Muscle of leg (tissue), 11 donors: ENCODE measurements around the gene REEP5. TPM values are rescaled to one million over a fixed set of nuclear protein-coding genes. Genes with fewer than 3 reads are reported as not detected.
"Not testable (repeated sequence)": the region's sequence is repeated elsewhere in the genome, so short reads cannot be mapped to it uniquely, and the experiment has no call there.

Experiments
- DNase-seq: peaks from one replicate; pipeline ENCODE4 v3.0.0; 2013
- H3K27ac ChIP-seq: one replicate; pipeline ENCODE4 v1.5.1; 2013; ENCODE audit warnings: mild to moderate bottlenecking, low read length, control low read depth
- H3K27me3 ChIP-seq: one replicate; pipeline ENCODE4 v1.6.1; 2013; ENCODE audit warnings: low read length; ENCODE audit not compliant: control insufficient read depth, insufficient read depth
- H3K36me3 ChIP-seq: one replicate; pipeline ENCODE4 v1.6.1; 2013; ENCODE audit warnings: low read length; ENCODE audit not compliant: control insufficient read depth, insufficient read depth
- H3K4me1 ChIP-seq: one replicate; pipeline ENCODE4 v1.6.1; 2013; ENCODE audit warnings: low read length; ENCODE audit not compliant: control insufficient read depth, insufficient read depth
- H3K4me3 ChIP-seq: one replicate; pipeline ENCODE4 v1.5.1; 2013; ENCODE audit warnings: low read length, control low read depth
- H3K9me3 ChIP-seq: replicated peaks from 2 replicates; pipeline ENCODE4 v1.6.1; 2013; ENCODE audit warnings: low read depth, low read length; ENCODE audit not compliant: control insufficient read depth
- WGBS: methylation state at CpG from one replicate; pipeline ENCODE4 v1.1.5; 2013; ENCODE audit warnings: missing lambda C conversion rate; ENCODE audit not compliant: insufficient coverage; 5-methylcytosine and 5-hydroxymethylcytosine counted together
- polyA plus RNA-seq, 8 donors: library from polyadenylated mRNA; unstranded; fragments of 120-200 nt; gene quantifications; one replicate each; pipeline versions ENCODE4 v1.2.1 to v1.2.3, GENCODE V29; 2013; ENCODE audit warnings: inconsistent platforms in 1 of 8, low replicate concordance in 1 of 8; ENCODE audit not compliant: insufficient read length in 8 of 8, insufficient read depth in 1 of 8
- total RNA-seq: library from RNA; stranded (reverse); fragments of 120-200 nt; gene quantifications from one replicate; pipeline ENCODE4 v1.2.4, GENCODE V29; 2013

Gene REEP5
- total and polyA plus RNA-seq, 9 donors = 37.8 to 77.9 (median 69.1) TPM

- Histone ChIP-seq H3K27ac (no peak overlapping the region), H3K36me3 (peaks cover 32% of the 10 kb centered on the region), H3K27me3 (no peaks in the 10 kb centered on the region), H3K4me3 (no peak overlapping the region), H3K4me1 (peaks cover 11% of the 10 kb centered on the region), H3K9me3 (no peaks in the 10 kb centered on the region)
- 69% methylated on average over 3 of the region's 3 CpGs for WGBS
- no peak for DNase-seq
These were observed 3.9 kb downstream of the REEP5 start for GRCh38 chr5:112918136-112918535.

- no peak overlapping the region for H3K4me3 ChIP-seq
- H3K9me3 ChIP-seq = no peaks in the 10 kb centered on the region
- peaks cover 6% of the 10 kb centered on the region for H3K4me1 ChIP-seq
- WGBS = 93% methylated on average over 2 of the region's 2 CpGs
- no peak overlapping the region for H3K27ac ChIP-seq
- no peaks in the 10 kb centered on the region for H3K27me3 ChIP-seq
- DNase-seq = no peak
- peaks cover 32% of the 10 kb centered on the region for H3K36me3 ChIP-seq
These were observed 4.5 kb downstream of the REEP5 start for GRCh38 chr5:112917453-112917995.

- Histone ChIP-seq H3K27ac (no peak overlapping the region), H3K36me3 (peaks cover 35% of the 10 kb centered on the region), H3K4me3 (no peak overlapping the region), H3K27me3 (no peaks in the 10 kb centered on the region), H3K4me1 (peaks cover 4% of the 10 kb centered on the region), H3K9me3 (no peaks in the 10 kb centered on the region)
- DNase-seq = no peak
- WGBS = 29% methylated on average over 1 of the region's 1 CpG
These were observed 6.2 kb downstream of the REEP5 start for GRCh38 chr5:112915831-112916230.

DNA sequence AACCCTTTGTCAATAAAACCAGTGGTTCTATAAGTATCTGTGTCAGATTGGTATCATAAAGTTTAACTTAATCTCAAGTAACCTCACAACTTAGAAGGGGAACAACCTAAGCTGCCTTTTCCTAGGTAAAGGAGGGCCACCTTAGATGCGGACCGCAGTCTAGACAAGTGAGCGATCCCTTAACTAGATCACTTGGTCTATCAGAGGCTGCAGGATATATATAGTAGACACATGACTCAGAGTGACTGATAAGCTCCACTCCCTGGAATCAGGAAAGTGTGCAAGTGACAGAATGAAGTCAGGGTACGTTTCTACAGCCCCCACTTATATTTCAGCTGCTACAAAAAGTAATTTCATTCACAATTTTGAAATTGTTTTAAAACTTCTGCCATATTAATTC is 7.4 kb downstream of the REEP5 start:
- peaks cover 2% of the 10 kb centered on the region for H3K4me1 ChIP-seq
- no CpG with 5 or more reads among the region's 4 CpGs for WGBS
- no peak overlapping the region for H3K27ac ChIP-seq
- peaks cover 36% of the 10 kb centered on the region for H3K36me3 ChIP-seq
- no peaks in the 10 kb centered on the region for H3K9me3 ChIP-seq
- H3K27me3 ChIP-seq = no peaks in the 10 kb centered on the region
- DNase-seq = no peak
- H3K4me3 ChIP-seq = no peak overlapping the region

DNA sequence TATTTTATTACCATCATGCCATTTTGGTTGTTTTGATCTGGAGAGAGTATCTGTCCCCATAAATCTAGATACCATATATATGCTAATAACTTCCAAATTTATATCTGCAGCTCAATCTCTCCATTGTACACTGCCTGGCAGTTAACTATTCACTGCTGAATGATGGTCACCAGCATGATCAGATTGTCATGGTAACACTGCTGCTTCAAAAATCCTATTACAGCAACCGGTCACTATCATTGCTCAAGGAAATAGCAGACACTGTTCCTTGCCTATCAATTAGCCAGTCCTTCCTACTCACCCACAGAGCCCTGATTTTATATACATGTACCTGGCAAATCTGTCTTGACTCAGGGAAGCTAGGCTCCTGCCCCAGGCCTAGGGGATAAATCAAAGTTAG is 11.5 kb downstream of the REEP5 start:
- H3K4me3 ChIP-seq = no peak overlapping the region
- peaks cover 29% of the 10 kb centered on the region for H3K36me3 ChIP-seq
- peaks cover 11% of the 10 kb centered on the region for H3K4me1 ChIP-seq
- no peaks in the 10 kb centered on the region for H3K27me3 ChIP-seq
- no peak overlapping the region for H3K27ac ChIP-seq
- DNase-seq = no peak
- WGBS = 100% methylated on average over 1 of the region's 1 CpG
- no peaks in the 10 kb centered on the region for H3K9me3 ChIP-seq

GRCh38 chr5:112908854-112909253 is 13.2 kb downstream of the REEP5 start:
- peaks cover 22% of the 10 kb centered on the region for H3K36me3 ChIP-seq

GRCh38 chr5:112907166-112907631 is 14.8 kb downstream of the REEP5 start:
- peak; percentile 52 for DNase-seq
- H3K36me3 ChIP-seq = peaks cover 25% of the 10 kb centered on the region
- peak overlapping the region; percentile 79 for H3K27ac ChIP-seq
- no peaks in the 10 kb centered on the region for H3K9me3 ChIP-seq
- WGBS = 76% methylated on average over 2 of the region's 4 CpGs
- H3K27me3 ChIP-seq = no peaks in the 10 kb centered on the region
- H3K4me1 ChIP-seq = peaks cover 11% of the 10 kb centered on the region
- H3K4me3 ChIP-seq = no peak overlapping the region

More at GRCh38 chr5:112908854-112909253, 13.2 kb downstream of the REEP5 start:
- Histone ChIP-seq H3K9me3 (no peaks in the 10 kb centered on the region), H3K27me3 (no peaks in the 10 kb centered on the region), H3K27ac (no peak overlapping the region), H3K4me1 (peaks cover 11% of the 10 kb centered on the region), H3K4me3 (no peak overlapping the region)
- no peak for DNase-seq

GRCh38 chr5:112906637-112907036 is 15.4 kb downstream of the REEP5 start:
- WGBS = no CpG with 5 or more reads among the region's 3 CpGs
- H3K9me3 ChIP-seq = no peaks in the 10 kb centered on the region
- H3K27me3 ChIP-seq = no peaks in the 10 kb centered on the region
- no peak overlapping the region for H3K4me3 ChIP-seq
- peak overlapping the region; percentile 23 for H3K27ac ChIP-seq
- H3K4me1 ChIP-seq = peaks cover 11% of the 10 kb centered on the region
- H3K36me3 ChIP-seq = peaks cover 28% of the 10 kb centered on the region
- DNase-seq = no peak

GRCh38 chr5:112904996-112905395 is 17.0 kb downstream of the REEP5 start:
- Histone ChIP-seq H3K36me3 (peaks cover 30% of the 10 kb centered on the region), H3K4me1 (peaks cover 11% of the 10 kb centered on the region)
- H3K4me3 ChIP-seq, H3K27ac ChIP-seq, DNase-seq, H3K9me3 ChIP-seq, H3K27me3 ChIP-seq: not testable (repeated sequence)
- no CpG with 5 or more reads among the region's 3 CpGs for WGBS

DNA sequence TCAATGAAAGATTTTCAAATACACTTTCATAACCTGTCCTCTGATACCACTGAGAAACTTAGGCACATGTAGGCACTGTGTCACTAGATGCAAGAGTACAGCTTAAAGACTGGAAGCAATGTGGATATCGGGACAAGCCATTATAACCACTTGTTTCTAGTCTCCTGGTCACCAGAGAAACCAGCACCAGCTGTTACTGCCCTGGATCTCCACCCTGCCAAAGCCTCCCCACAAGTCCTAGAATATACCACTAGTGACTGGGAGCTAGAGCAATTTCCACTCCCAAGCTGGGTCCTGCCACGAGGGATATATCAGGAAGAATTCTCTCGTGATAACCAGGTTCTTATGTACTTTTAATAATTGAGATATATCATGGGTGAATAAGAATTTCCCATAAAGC is 19.5 kb downstream of the REEP5 start:
- Histone ChIP-seq H3K9me3 (no peaks in the 10 kb centered on the region), H3K4me1 (peaks cover 11% of the 10 kb centered on the region), H3K27me3 (no peaks in the 10 kb centered on the region), H3K36me3 (peaks cover 28% of the 10 kb centered on the region), H3K4me3 (no peak overlapping the region), H3K27ac (no peak overlapping the region)
- DNase-seq = peak; percentile 16
- WGBS = 89% methylated on average over 1 of the region's 3 CpGs

DNA sequence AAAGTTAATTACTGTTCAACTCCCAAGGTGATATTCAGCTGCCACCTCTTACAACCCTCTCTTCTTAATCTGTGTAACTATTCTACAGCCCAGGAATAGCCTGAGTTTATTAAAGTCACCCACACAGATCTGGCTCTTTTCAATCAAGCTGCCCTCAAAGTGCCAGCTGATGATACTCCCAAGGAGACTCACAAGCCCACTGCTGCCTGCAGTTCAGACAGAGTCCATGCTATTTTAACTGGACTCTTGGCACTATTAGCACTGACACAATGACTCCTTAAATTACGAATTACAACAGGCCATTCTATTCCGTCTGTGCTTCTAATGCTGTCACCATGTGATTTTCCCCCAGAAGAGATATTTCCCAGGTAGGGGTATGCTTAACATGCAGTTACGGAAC is 26.3 kb downstream of the REEP5 start:
- 60% methylated on average over 1 of the region's 3 CpGs for WGBS
- Histone ChIP-seq H3K4me3 (no peak overlapping the region), H3K27me3 (no peaks in the 10 kb centered on the region), H3K4me1 (no peaks in the 10 kb centered on the region), H3K36me3 (peaks cover 27% of the 10 kb centered on the region), H3K9me3 (no peaks in the 10 kb centered on the region), H3K27ac (no peak overlapping the region)
- peak; percentile 16 for DNase-seq
